ENCODE measurements around the gene EPB41L1. TPM values are rescaled to one million over a fixed set of nuclear protein-coding genes. Genes with fewer than 3 reads are reported as not detected.

The EPB41L1 gene
- polyA plus RNA-seq, 4 donors = 63.6 to 81.6 (median 71.9) TPM

DNA sequence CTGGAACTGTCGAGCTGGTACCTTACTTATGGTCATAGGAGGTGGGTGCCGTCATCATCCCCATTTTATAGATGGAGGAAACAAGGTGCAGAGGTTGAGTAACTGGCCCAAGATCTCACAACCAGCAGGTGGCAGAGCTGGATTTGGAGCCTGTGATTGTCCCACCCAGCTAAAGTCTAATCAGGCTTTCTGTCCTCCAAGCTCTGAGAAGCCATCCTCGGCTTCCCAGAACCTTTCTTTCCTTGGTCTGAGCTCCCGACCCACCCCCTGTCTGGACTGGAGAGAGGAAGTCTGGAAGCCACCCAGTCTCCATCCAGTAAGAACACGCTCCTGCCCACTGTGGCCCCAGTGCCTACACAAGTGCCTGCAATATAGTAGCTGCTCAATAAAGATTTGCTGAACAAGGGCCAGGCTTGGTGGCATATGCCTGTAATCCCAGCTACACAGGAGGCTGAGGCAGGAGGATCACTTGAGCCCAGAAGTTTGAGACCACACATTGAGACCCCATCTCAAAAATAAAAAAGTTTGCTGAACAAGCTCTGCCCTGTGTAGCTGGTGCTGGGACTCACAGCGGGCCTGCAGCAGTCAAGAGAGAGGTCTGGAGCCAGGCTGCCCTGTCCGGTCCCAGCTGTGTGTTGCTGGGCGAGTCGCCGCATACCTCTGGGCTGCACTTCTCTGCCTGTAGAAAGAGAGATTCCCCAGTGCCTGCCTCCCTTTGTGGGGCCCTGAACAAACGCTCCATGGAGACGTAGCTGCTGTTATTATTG, 119.1 kb downstream of the EPB41L1 start:
- DNase-seq (ENCODE audit: low read depth in 4 of 4, low spot score in 2 of 4) = no peak

DNA sequence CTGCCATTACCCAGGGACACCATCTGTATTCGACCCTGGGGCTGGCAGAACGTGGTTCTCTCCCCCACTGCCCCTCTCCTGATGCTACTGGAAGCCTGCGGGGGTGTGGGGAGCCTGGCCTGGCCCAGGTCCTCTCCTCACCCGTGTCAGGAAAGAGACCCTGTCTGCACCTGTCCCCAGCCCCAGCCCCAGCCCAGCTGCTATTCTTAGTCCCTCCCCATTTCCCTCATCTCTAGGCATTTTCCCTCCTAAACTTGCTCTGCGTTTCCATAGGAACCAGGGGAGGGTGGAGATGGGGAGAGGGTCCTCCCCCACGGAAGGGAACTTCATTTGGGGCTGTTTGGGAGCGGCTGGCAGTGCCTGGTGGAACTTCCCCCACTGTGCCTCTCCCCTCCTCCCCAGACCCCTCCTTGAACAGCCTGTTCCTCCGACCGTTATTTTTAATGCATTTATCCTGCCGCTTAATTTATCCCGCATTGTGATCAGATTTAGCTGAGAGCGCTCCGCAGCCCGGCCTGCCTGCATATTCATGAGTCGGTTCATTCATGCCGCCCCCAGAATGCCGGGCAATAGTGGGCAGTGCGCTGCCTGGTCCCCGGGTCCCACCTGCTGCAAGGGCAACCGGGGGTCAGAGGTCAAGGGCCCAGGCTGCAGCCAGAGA, 119.8 kb downstream of the EPB41L1 start:
- DNase-seq (ENCODE audit: low read depth in 4 of 4, low spot score in 2 of 4) = no peak

- no peak for DNase-seq (ENCODE audit: low read depth in 4 of 4, low spot score in 2 of 4)
These were observed 120.5 kb downstream of the EPB41L1 start for GRCh38 chr20:36275011-36275410.

- no peak for DNase-seq (ENCODE audit: low read depth in 4 of 4, low spot score in 2 of 4)
These were observed 121.1 kb downstream of the EPB41L1 start for GRCh38 chr20:36275441-36276189.

DNA sequence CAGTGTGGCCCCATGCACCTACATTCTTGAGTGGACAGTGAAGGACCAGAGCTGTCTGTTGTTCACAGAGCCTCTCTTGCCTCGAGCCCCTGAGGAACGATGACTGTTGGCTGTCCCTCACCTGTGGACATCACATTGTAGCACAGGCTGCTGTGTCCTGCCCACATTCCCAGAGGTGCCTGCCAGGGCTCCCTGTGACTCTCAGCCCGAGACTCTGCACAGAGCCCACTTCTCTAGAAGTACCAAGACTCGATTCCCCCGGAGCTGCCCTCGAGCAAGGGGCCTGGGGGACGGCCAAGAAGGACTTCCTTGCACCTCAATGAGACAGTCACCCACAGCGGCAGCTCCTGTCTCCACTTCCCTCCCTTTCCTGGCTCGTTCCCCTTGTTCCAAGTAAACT, 123.0 kb downstream of the EPB41L1 start:
- no peak for DNase-seq (ENCODE audit: low read depth in 4 of 4, low spot score in 2 of 4)

- no peak for DNase-seq (ENCODE audit: low read depth in 4 of 4, low spot score in 2 of 4)
These were observed 124.8 kb downstream of the EPB41L1 start for GRCh38 chr20:36279362-36279761.

- DNase-seq (ENCODE audit: low read depth in 4 of 4, low spot score in 2 of 4) = no peak
These were observed 125.2 kb downstream of the EPB41L1 start for GRCh38 chr20:36279776-36280175.

- no peak for DNase-seq (ENCODE audit: low read depth in 4 of 4, low spot score in 2 of 4)
These were observed 127.3 kb downstream of the EPB41L1 start for GRCh38 chr20:36281785-36282380.

Other genes starting within 250 kb of the EPB41L1 start
- gene SCAND1, start 200.2 kb upstream of the EPB41L1 start, polyA plus RNA-seq (ENCODE audit: insufficient read length in 4 of 4) = 10 to 100 TPM; 27.3 to 79.8 (median 53.3) TPM
- under 1 TPM; 0.49 to 0.87 (median 0.64) TPM for gene CNBD2, start 186.2 kb upstream of the EPB41L1 start, polyA plus RNA-seq (ENCODE audit: insufficient read length in 4 of 4)
- 10 to 100 TPM; 40.7 to 49.4 (median 46.0) TPM for gene AAR2, start 81.7 kb downstream of the EPB41L1 start, polyA plus RNA-seq (ENCODE audit: insufficient read length in 4 of 4)
- gene DLGAP4, start 151.6 kb downstream of the EPB41L1 start, polyA plus RNA-seq (ENCODE audit: insufficient read length in 4 of 4) = 10 to 100 TPM; 45.2 to 78.3 (median 64.8) TPM

All from left renal cortex interstitium (tissue), 4 donors.